SK-N-SH (cell line): ENCODE results near the gene PGGHG.

Experiments
- JUND ChIP-seq: IDR thresholded peaks from 2 replicates; pipeline ENCODE4 v1.4.0; 2012
- MAX ChIP-seq: IDR thresholded peaks from 2 replicates; pipeline ENCODE4 v1.4.0; 2012; ENCODE audit warnings: low read depth
- POLR2AphosphoS5 ChIP-seq: IDR thresholded peaks from 2 replicates; pipeline ENCODE4 v1.6.1; 2012; ENCODE audit warnings: low read depth, low read length
- RAD21 ChIP-seq: IDR thresholded peaks from 2 replicates; pipeline ENCODE4 v1.6.1; 2012; ENCODE audit warnings: mild to moderate bottlenecking, low read length
- YY1 ChIP-seq: IDR thresholded peaks from 2 replicates; pipeline ENCODE4 v1.4.0; 2012; ENCODE audit warnings: low read depth, mild to moderate bottlenecking
- TF ChIP-seq, protein P1 (sequence below): fragments of 200-600 bp; sonication (generic); IDR thresholded peaks from 2 replicates; pipeline ENCODE4 v1.6.1; 2017; ENCODE audit warnings: antibody characterized with exemption, mild to moderate bottlenecking, moderate library complexity
- TF ChIP-seq, protein P2 (sequence below): IDR thresholded peaks from 2 replicates; pipeline ENCODE4 v1.6.1; 2012; ENCODE audit warnings: mild to moderate bottlenecking, low read depth, low read length, moderate library complexity

- no peak for TF ChIP-seq JUND
- TF ChIP-seq, protein P1, sequence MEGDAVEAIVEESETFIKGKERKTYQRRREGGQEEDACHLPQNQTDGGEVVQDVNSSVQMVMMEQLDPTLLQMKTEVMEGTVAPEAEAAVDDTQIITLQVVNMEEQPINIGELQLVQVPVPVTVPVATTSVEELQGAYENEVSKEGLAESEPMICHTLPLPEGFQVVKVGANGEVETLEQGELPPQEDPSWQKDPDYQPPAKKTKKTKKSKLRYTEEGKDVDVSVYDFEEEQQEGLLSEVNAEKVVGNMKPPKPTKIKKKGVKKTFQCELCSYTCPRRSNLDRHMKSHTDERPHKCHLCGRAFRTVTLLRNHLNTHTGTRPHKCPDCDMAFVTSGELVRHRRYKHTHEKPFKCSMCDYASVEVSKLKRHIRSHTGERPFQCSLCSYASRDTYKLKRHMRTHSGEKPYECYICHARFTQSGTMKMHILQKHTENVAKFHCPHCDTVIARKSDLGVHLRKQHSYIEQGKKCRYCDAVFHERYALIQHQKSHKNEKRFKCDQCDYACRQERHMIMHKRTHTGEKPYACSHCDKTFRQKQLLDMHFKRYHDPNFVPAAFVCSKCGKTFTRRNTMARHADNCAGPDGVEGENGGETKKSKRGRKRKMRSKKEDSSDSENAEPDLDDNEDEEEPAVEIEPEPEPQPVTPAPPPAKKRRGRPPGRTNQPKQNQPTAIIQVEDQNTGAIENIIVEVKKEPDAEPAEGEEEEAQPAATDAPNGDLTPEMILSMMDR, result no peak
- TF ChIP-seq POLR2AphosphoS5, result no peak
- no peak for TF ChIP-seq RAD21
- TF ChIP-seq MAX, result no peak
- TF ChIP-seq YY1, result no peak
- TF ChIP-seq, protein P2, sequence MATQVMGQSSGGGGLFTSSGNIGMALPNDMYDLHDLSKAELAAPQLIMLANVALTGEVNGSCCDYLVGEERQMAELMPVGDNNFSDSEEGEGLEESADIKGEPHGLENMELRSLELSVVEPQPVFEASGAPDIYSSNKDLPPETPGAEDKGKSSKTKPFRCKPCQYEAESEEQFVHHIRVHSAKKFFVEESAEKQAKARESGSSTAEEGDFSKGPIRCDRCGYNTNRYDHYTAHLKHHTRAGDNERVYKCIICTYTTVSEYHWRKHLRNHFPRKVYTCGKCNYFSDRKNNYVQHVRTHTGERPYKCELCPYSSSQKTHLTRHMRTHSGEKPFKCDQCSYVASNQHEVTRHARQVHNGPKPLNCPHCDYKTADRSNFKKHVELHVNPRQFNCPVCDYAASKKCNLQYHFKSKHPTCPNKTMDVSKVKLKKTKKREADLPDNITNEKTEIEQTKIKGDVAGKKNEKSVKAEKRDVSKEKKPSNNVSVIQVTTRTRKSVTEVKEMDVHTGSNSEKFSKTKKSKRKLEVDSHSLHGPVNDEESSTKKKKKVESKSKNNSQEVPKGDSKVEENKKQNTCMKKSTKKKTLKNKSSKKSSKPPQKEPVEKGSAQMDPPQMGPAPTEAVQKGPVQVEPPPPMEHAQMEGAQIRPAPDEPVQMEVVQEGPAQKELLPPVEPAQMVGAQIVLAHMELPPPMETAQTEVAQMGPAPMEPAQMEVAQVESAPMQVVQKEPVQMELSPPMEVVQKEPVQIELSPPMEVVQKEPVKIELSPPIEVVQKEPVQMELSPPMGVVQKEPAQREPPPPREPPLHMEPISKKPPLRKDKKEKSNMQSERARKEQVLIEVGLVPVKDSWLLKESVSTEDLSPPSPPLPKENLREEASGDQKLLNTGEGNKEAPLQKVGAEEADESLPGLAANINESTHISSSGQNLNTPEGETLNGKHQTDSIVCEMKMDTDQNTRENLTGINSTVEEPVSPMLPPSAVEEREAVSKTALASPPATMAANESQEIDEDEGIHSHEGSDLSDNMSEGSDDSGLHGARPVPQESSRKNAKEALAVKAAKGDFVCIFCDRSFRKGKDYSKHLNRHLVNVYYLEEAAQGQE, result no peak
Measured at GRCh38 chr11:284105-285020, 4.6 kb upstream of the PGGHG start.
